Keratinocyte (primary cell): ENCODE data around the gene KCNH6. TPM values are rescaled to one million over a fixed set of nuclear protein-coding genes. Genes with fewer than 3 reads are reported as not detected.

Experiments used
- DNase-seq: peaks from one replicate; pipeline ENCODE4 v3.0.0-alpha.2; 2011; ENCODE audit warnings: low read depth, missing footprints, low spot score
- FAIRE-seq: peaks from 2 replicates; lab custom pipeline; 2011; peaks lifted over from hg19 to GRCh38; lab: Jason Lieb, UNC
- H2AFZ ChIP-seq: 2 replicates; pipeline ENCODE4 v1.6.0; 2012; ENCODE audit warnings: low read length, control low read depth, inconsistent platforms; ENCODE audit not compliant: control insufficient read depth
- H3K27ac ChIP-seq: 2 replicates; pipeline ENCODE4 v1.5.1; 2011; ENCODE audit warnings: low read length; ENCODE audit not compliant: control insufficient read depth, insufficient read depth
- H3K27me3 ChIP-seq: 3 replicates; pipeline ENCODE4 v1.6.0; 2011; ENCODE audit warnings: low read length; ENCODE audit not compliant: control insufficient read depth, insufficient read depth; ENCODE audit errors: extremely low read depth
- H3K36me3 ChIP-seq, 2 experiments: 2 replicates in 1 of 2; 3 replicates in 1 of 2; pipeline ENCODE4 v1.5.1; 2011; ENCODE audit warnings: low read length in 2 of 2, mild to moderate bottlenecking in 1 of 2; ENCODE audit not compliant: control insufficient read depth in 2 of 2, insufficient read depth in 2 of 2; ENCODE audit errors: extremely low read depth in 1 of 2
- H3K4me1 ChIP-seq: 3 replicates; pipeline ENCODE4 v1.5.1; 2011; ENCODE audit warnings: low read length; ENCODE audit not compliant: control insufficient read depth, insufficient read depth; ENCODE audit errors: extremely low read depth
- H3K4me2 ChIP-seq: 3 replicates; pipeline ENCODE4 v1.6.0; 2011; ENCODE audit warnings: low read depth, low read length; ENCODE audit not compliant: control insufficient read depth, insufficient read depth; ENCODE audit errors: extremely low read depth
- H3K4me3 ChIP-seq, 3 experiments: fragments of 200-600 bp in 1 of 3; sonication (generic) in 1 of 3; 2 replicates in 2 of 3; 3 replicates in 1 of 3; pipeline ENCODE4 v1.5.1; 2011 to 2016; ENCODE audit warnings: low read length in 3 of 3, mild to moderate bottlenecking in 3 of 3, control low read depth in 2 of 3, inconsistent platforms in 1 of 3, low read depth in 1 of 3, mixed read lengths in 1 of 3, mixed run types in 1 of 3, moderate library complexity in 1 of 3; ENCODE audit not compliant: control insufficient read depth in 2 of 3, insufficient read depth in 2 of 3; ENCODE audit errors: extremely low read depth in 1 of 3
- H3K79me2 ChIP-seq: 2 replicates; pipeline ENCODE4 v1.6.0; 2012; ENCODE audit warnings: low read length; ENCODE audit not compliant: control insufficient read depth, insufficient read depth
- H3K9ac ChIP-seq: 3 replicates; pipeline ENCODE4 v1.6.0; 2011; ENCODE audit warnings: low read length; ENCODE audit not compliant: control insufficient read depth, insufficient read depth; ENCODE audit errors: extremely low read depth
- H3K9me1 ChIP-seq: 3 replicates; pipeline ENCODE4 v1.6.0; 2011; ENCODE audit warnings: low read length; ENCODE audit not compliant: control insufficient read depth, insufficient read depth; ENCODE audit errors: extremely low read depth
- H3K9me3 ChIP-seq: 2 replicates; pipeline ENCODE4 v1.5.1; 2012; ENCODE audit warnings: low read depth, low read length; ENCODE audit not compliant: control insufficient read depth
- H4K20me1 ChIP-seq: 3 replicates; pipeline ENCODE4 v1.6.0; 2011; ENCODE audit warnings: low read length; ENCODE audit not compliant: control insufficient read depth, insufficient read depth; ENCODE audit errors: extremely low read depth
- CTCF ChIP-seq, 3 experiments: IDR thresholded peaks in 1 of 3; conservative IDR thresholded peaks in 1 of 3; optimal IDR thresholded peaks in 1 of 3; 2 replicates in 2 of 3; 3 replicates in 1 of 3; pipeline versions ENCODE3 to v1.5.1; 2011; ENCODE audit warnings: low read length in 3 of 3, mild to moderate bottlenecking in 3 of 3, moderate library complexity in 2 of 3, control low read depth in 1 of 3, inconsistent platforms in 1 of 3; ENCODE audit not compliant: insufficient read depth in 2 of 3; ENCODE audit errors: extremely low read depth in 1 of 3
- EZH2 ChIP-seq: IDR thresholded peaks from one replicate; pipeline ENCODE4 v1.6.1; 2012; ENCODE audit warnings: inconsistent platforms, mild to moderate bottlenecking, low read length, moderate library complexity
- dilution Hi-C: fragments of 300-500 bp; cut with MboI; formaldehyde crosslinking; loops from one replicate; pipeline ENCODE4 v1.7.0; 2020; ENCODE audit warnings: low sequenced_read_pairs; ENCODE audit not compliant: extremely low pct_ligation_motif_present
- polyA plus RNA-seq, 5 experiments: library from polyadenylated mRNA; depleted of rRNA in 3 of 5; stranded (reverse) in 3 of 5; stranded (forward) in 1 of 5; unstranded in 1 of 5; fragments of >200 nt; gene quantifications; 1 replicate in 1 of 5; 2 replicates in 3 of 5; 3 replicates in 1 of 5; pipeline versions ENCODE4 v1.2.1 to v1.2.3, GENCODE V29; 2011 to 2012; ENCODE audit warnings: missing spikeins in 2 of 5, low read depth in 1 of 5, low replicate concordance in 1 of 5

The KCNH6 gene
- polyA plus RNA-seq, 1 donor (not counting 4 experiments of a cell fraction or from before 2014, with no cell fraction given) = not detected

- Histone ChIP-seq H3K79me2 (no peaks in the 10 kb centered on the region), H2AFZ (no peak overlapping the region), H3K27ac (no peak overlapping the region), H3K36me3 (no peaks in the 10 kb centered on the region), H3K27me3 (peaks cover 20% of the 10 kb centered on the region), H4K20me1 (no peaks in the 10 kb centered on the region), H3K9ac (no peak overlapping the region), H3K9me1 (no peaks in the 10 kb centered on the region), H3K9me3 (no peaks in the 10 kb centered on the region), H3K4me2 (no peak overlapping the region), H3K4me1 (no peaks in the 10 kb centered on the region), H3K4me3 (no peak overlapping the region)
- TF ChIP-seq CTCF (optimal IDR thresholded peaks at IDR 0.05 in 1 of 3, IDR thresholded peaks at IDR 0.05 in 1 of 3, conservative IDR thresholded peaks at IDR 0.05 in 1 of 3; ENCODE audit: extremely low read depth in 1 of 3, insufficient read depth in 2 of 3, low read length in 3 of 3) (no peak), EZH2 (no peak)
- dilution Hi-C loops = no loop called here
- no peak for DNase-seq
- no peak for FAIRE-seq
Observed at GRCh38 chr17:63505341-63505740, 17.8 kb upstream of the KCNH6 start.

- no peaks in the 10 kb centered on the region for H3K79me2 ChIP-seq
- H3K27me3 ChIP-seq = peaks cover 10% of the 10 kb centered on the region
- no peak for DNase-seq
- no peak overlapping the region for H2AFZ ChIP-seq
- TF ChIP-seq CTCF (optimal IDR thresholded peaks at IDR 0.05 in 1 of 3, IDR thresholded peaks at IDR 0.05 in 1 of 3, conservative IDR thresholded peaks at IDR 0.05 in 1 of 3; ENCODE audit: extremely low read depth in 1 of 3, insufficient read depth in 2 of 3, low read length in 3 of 3) (no peak), EZH2 (no peak)
- no peaks in the 10 kb centered on the region for H3K9me1 ChIP-seq
- H4K20me1 ChIP-seq = no peaks in the 10 kb centered on the region
- no peaks in the 10 kb centered on the region for H3K36me3 ChIP-seq
- H3K9ac ChIP-seq = no peak overlapping the region
- H3K9me3 ChIP-seq = no peaks in the 10 kb centered on the region
- H3K4me2 ChIP-seq = no peak overlapping the region
- FAIRE-seq = no peak
- dilution Hi-C loops = no loop called here
- H3K27ac ChIP-seq = no peak overlapping the region
- no peaks in the 10 kb centered on the region for H3K4me1 ChIP-seq
- H3K4me3 ChIP-seq = no peak overlapping the region
Observed at GRCh38 chr17:63506627-63507026, 16.5 kb upstream of the KCNH6 start.
